ENCODE results near the gene CLCN6. TPM values are rescaled to one million over a fixed set of nuclear protein-coding genes. Genes with fewer than 3 reads are reported as not detected.

The CLCN6 gene
- total RNA-seq, 1 donor from 2014 or later, result 18.6 TPM

GRCh38 chr1:11764115-11764514, 41.9 kb upstream of the CLCN6 start:
- H3K4me3 ChIP-seq, result no peak overlapping the region
- H3K36me3 ChIP-seq, result no peaks in the 10 kb centered on the region
- TF ChIP-seq CTCF (IDR thresholded peaks at IDR 0.05), result no peak
- no peaks in the 10 kb centered on the region for H3K9me3 ChIP-seq
- intact Hi-C loops (cut with DNase I), result no loop called here
- H3K4me1 ChIP-seq, result peaks cover 0 to 3% of the 10 kb centered on the region in 2 donors
- H3K27me3 ChIP-seq, result peaks cover 10% of the 10 kb centered on the region
- no peak for DNase-seq (ENCODE audit: low spot score in 2 of 2)
- H3K27ac ChIP-seq, result no peak overlapping the region

- H3K27me3 ChIP-seq, result peaks cover 10% of the 10 kb centered on the region
- no peaks in the 10 kb centered on the region for H3K36me3 ChIP-seq
- TF ChIP-seq CTCF (IDR thresholded peaks at IDR 0.05), result no peak
- no peak for DNase-seq (ENCODE audit: low spot score in 2 of 2)
- H3K4me1 ChIP-seq, result peaks cover 0 to 3% of the 10 kb centered on the region in 2 donors
- intact Hi-C loops (cut with DNase I), result no loop called here
- no peak overlapping the region for H3K27ac ChIP-seq
- H3K9me3 ChIP-seq, result no peaks in the 10 kb centered on the region
- no peak overlapping the region for H3K4me3 ChIP-seq
These were observed 41.5 kb upstream of the CLCN6 start for GRCh38 chr1:11764519-11764918.

GRCh38 chr1:11765661-11766428, 40.1 kb upstream of the CLCN6 start:
- Histone ChIP-seq H3K9me3 (no peaks in the 10 kb centered on the region), H3K4me1 (peaks cover 0 to 3% of the 10 kb centered on the region in 2 donors), H3K27me3 (peaks cover 10% of the 10 kb centered on the region), H3K36me3 (no peaks in the 10 kb centered on the region), H3K4me3 (no peak overlapping the region), H3K27ac (no peak overlapping the region)
- no peak for DNase-seq (ENCODE audit: low spot score in 2 of 2)
- TF ChIP-seq CTCF (IDR thresholded peaks at IDR 0.05), result no peak
- intact Hi-C loops (cut with DNase I), result no loop called here

GRCh38 chr1:11766429-11766776, 39.6 kb upstream of the CLCN6 start:
- TF ChIP-seq CTCF (IDR thresholded peaks at IDR 0.05), result no peak
- no peaks in the 10 kb centered on the region for H3K9me3 ChIP-seq
- H3K36me3 ChIP-seq, result no peaks in the 10 kb centered on the region
- no peak overlapping the region for H3K4me3 ChIP-seq
- H3K27me3 ChIP-seq, result peaks cover 10% of the 10 kb centered on the region
- H3K27ac ChIP-seq, result no peak overlapping the region
- peaks cover 0 to 3% of the 10 kb centered on the region in 2 donors for H3K4me1 ChIP-seq
- intact Hi-C loops (cut with DNase I), result no loop called here
- no peak for DNase-seq (ENCODE audit: low spot score in 2 of 2)

- DNase-seq (ENCODE audit: low spot score in 2 of 2), result no peak
- TF ChIP-seq CTCF (IDR thresholded peaks at IDR 0.05), result no peak
- intact Hi-C loops (cut with DNase I), result no loop called here
These were observed 37.9 kb upstream of the CLCN6 start for GRCh38 chr1:11767922-11768704.

More at GRCh38 chr1:11767922-11768704, 37.9 kb upstream of the CLCN6 start:
- Histone ChIP-seq H3K27me3 (no peaks in the 10 kb centered on the region), H3K36me3 (no peaks in the 10 kb centered on the region), H3K9me3 (no peaks in the 10 kb centered on the region), H3K4me1 (no peaks in the 10 kb centered on the region), H3K4me3 (no peak overlapping the region), H3K27ac (no peak overlapping the region)

Data from ascending aorta (tissue), 2 donors.